Liver (tissue), 9 donors: ENCODE measurements around the gene IGF2R. TPM values are rescaled to one million over a fixed set of nuclear protein-coding genes. Genes with fewer than 3 reads are reported as not detected.

Experiments used
- DNase-seq: peaks from one replicate; pipeline ENCODE4 v3.0.0-alpha.2; 2017; ENCODE audit warnings: low spot score
- H3K27ac ChIP-seq, 2 donors: one replicate each; pipeline ENCODE4 v1.7.0; 2013; ENCODE audit warnings: inconsistent platforms in 2 of 2, low read length in 2 of 2, control low read depth in 1 of 2, low read depth in 1 of 2, mild to moderate bottlenecking in 1 of 2
- H3K27me3 ChIP-seq, 4 donors: one replicate each; pipeline versions ENCODE4 v1.6.1 to v1.7.0; 2013; ENCODE audit warnings: low read length in 3 of 4, inconsistent platforms in 1 of 4, mild to moderate bottlenecking in 1 of 4, moderate library complexity in 1 of 4; ENCODE audit not compliant: control insufficient read depth in 4 of 4, insufficient read depth in 4 of 4
- H3K36me3 ChIP-seq, 4 donors: one replicate each; pipeline versions ENCODE4 v1.6.1 to v1.7.0; 2013; ENCODE audit warnings: low read length in 3 of 4, mild to moderate bottlenecking in 3 of 4, low read depth in 1 of 4, moderate library complexity in 1 of 4; ENCODE audit not compliant: control insufficient read depth in 4 of 4, insufficient read depth in 3 of 4
- H3K4me1 ChIP-seq, 4 donors: one replicate each; pipeline versions ENCODE4 v1.6.1 to v1.7.0; 2013; ENCODE audit warnings: low read length in 3 of 4, mild to moderate bottlenecking in 3 of 4, moderate library complexity in 1 of 4; ENCODE audit not compliant: control insufficient read depth in 4 of 4, insufficient read depth in 4 of 4
- H3K4me3 ChIP-seq, 3 donors: one replicate each; pipeline versions ENCODE4 v1.6.1 to v1.7.0; 2013; ENCODE audit warnings: low read length in 3 of 3, control low read depth in 1 of 3, low read depth in 1 of 3, mild to moderate bottlenecking in 1 of 3
- H3K9ac ChIP-seq, 2 donors: one replicate each; pipeline ENCODE4 v1.7.0; 2013; ENCODE audit warnings: low read length in 2 of 2, mild to moderate bottlenecking in 2 of 2, moderate library complexity in 2 of 2, control low read depth in 1 of 2, low read depth in 1 of 2
- H3K9me3 ChIP-seq, 4 donors: one replicate each; pipeline versions ENCODE4 v1.6.1 to v1.7.0; 2013; ENCODE audit warnings: low read length in 3 of 4; ENCODE audit not compliant: control insufficient read depth in 4 of 4
- ATF3 ChIP-seq: IDR thresholded peaks from 2 replicates; pipeline ENCODE4 v1.6.1; 2016; ENCODE audit warnings: antibody characterized with exemption
- CTCF ChIP-seq: fragments of 150-350 bp; IDR thresholded peaks from 2 replicates; pipeline ENCODE4 v1.5.1; 2017; ENCODE audit warnings: improper control_type of control experiment, low read depth, low read length; ENCODE audit not compliant: missing input control
- EGR1 ChIP-seq, 2 donors: IDR thresholded peaks; 2 replicates each; pipeline ENCODE4 v1.6.1; 2016 to 2018; ENCODE audit warnings: antibody characterized with exemption in 2 of 2, low read depth in 2 of 2
- FOXA1 ChIP-seq: IDR thresholded peaks from 2 replicates; pipeline ENCODE4 v1.6.1; 2016; ENCODE audit warnings: antibody characterized with exemption
- FOXA2 ChIP-seq: IDR thresholded peaks from 2 replicates; pipeline ENCODE4 v1.6.1; 2016; ENCODE audit warnings: antibody characterized with exemption
- GABPA ChIP-seq, 2 donors: IDR thresholded peaks in 1 of 2; conservative IDR thresholded peaks in 1 of 2; 2 replicates each; pipeline ENCODE4 v1.6.1; 2016; ENCODE audit warnings: antibody characterized with exemption in 2 of 2, mild to moderate bottlenecking in 1 of 2, moderate library complexity in 1 of 2
- HNF4A ChIP-seq, 2 donors: conservative IDR thresholded peaks; 2 replicates each; pipeline ENCODE4 v1.6.1; 2016; ENCODE audit warnings: antibody characterized with exemption in 2 of 2, mild to moderate bottlenecking in 2 of 2
- HNF4G ChIP-seq: IDR thresholded peaks from 2 replicates; pipeline ENCODE4 v1.6.1; 2016; ENCODE audit warnings: antibody characterized with exemption
- JUND ChIP-seq, 2 donors: IDR thresholded peaks; 2 replicates each; pipeline ENCODE4 v1.6.1; 2016; ENCODE audit warnings: antibody characterized with exemption in 2 of 2
- NR2F2 ChIP-seq: IDR thresholded peaks from 2 replicates; pipeline ENCODE4 v1.6.1; 2016; ENCODE audit warnings: antibody characterized with exemption
- RAD21 ChIP-seq, 2 donors: IDR thresholded peaks; 2 replicates each; pipeline ENCODE4 v1.6.1; 2016; ENCODE audit warnings: antibody characterized with exemption in 2 of 2, mild to moderate bottlenecking in 2 of 2
- REST ChIP-seq: IDR thresholded peaks from 2 replicates; pipeline ENCODE4 v1.6.1; 2016; ENCODE audit warnings: antibody characterized with exemption, mild to moderate bottlenecking
- RXRA ChIP-seq, 2 donors: IDR thresholded peaks; 2 replicates each; pipeline ENCODE4 v1.6.1; 2017 to 2018; ENCODE audit warnings: antibody characterized with exemption in 2 of 2, mild to moderate bottlenecking in 1 of 2
- SP1 ChIP-seq: IDR thresholded peaks from 2 replicates; pipeline ENCODE4 v1.6.1; 2018; ENCODE audit warnings: antibody characterized with exemption, mild to moderate bottlenecking
- TAF1 ChIP-seq: conservative IDR thresholded peaks from 2 replicates; pipeline ENCODE4 v1.6.1; 2016; ENCODE audit warnings: antibody characterized with exemption, mild to moderate bottlenecking
- YY1 ChIP-seq: IDR thresholded peaks from 2 replicates; pipeline ENCODE4 v1.6.1; 2016; ENCODE audit warnings: antibody characterized with exemption, mild to moderate bottlenecking
- WGBS: extraction: QIAGEN DNeasy Blood & Tissue Kit; methylation state at CpG from one replicate; pipeline ENCODE4 v1.1.7; 2013; 5-methylcytosine and 5-hydroxymethylcytosine counted together
- polyA plus RNA-seq, 2 donors: library from polyadenylated mRNA; stranded (reverse) in 1 of 2; unstranded in 1 of 2; fragments of 200-250 nt in 1 of 2; fragments of >200 nt in 1 of 2; fragmentation: Nextera tagmentation in 1 of 2; extraction: Ambion mirVana in 1 of 2; gene quantifications; one replicate each; pipeline versions ENCODE4 v1.2.1 to v1.2.3, GENCODE V29; 2013 to 2015
- total RNA-seq, 2 donors: library from RNA; depleted of rRNA; stranded (reverse); fragments of >200 nt; gene quantifications; one replicate each; pipeline ENCODE4 v1.2.3, GENCODE V29; 2014
- TF ChIP-seq, protein P1 (sequence below): IDR thresholded peaks from 2 replicates; pipeline ENCODE4 v1.6.1; 2016; ENCODE audit warnings: antibody characterized with exemption
- TF ChIP-seq, protein P2 (sequence below): IDR thresholded peaks from 2 replicates; pipeline ENCODE4 v1.6.1; 2016; ENCODE audit warnings: antibody characterized with exemption
- donor health status: healthy.
- donor health status: healthy.
- donor health status: healthy.
- donor health status: healthy.
- donor health status: healthy.

IGF2R gene
- total and polyA plus RNA-seq, 4 donors, result 16.6 to 84.9 (median 45.7) TPM

GRCh38 chr6:159976686-159977254, 7.9 kb downstream of the IGF2R start:
- H3K9ac ChIP-seq, result no peak overlapping the region
- no peaks in the 10 kb centered on the region for H3K36me3 ChIP-seq
- 88% methylated on average over 7 of the region's 7 CpGs for WGBS
- no peak for DNase-seq
- H3K9me3 ChIP-seq, result no peaks in the 10 kb centered on the region
- peak overlapping the region in 1 of 2 donors; percentile 10 for H3K27ac ChIP-seq
- H3K27me3 ChIP-seq, result no peaks in the 10 kb centered on the region
- H3K4me1 ChIP-seq, result peaks cover 6 to 44% (median 21%) of the 10 kb centered on the region in 4 donors
- H3K4me3 ChIP-seq, result no peak overlapping the region
- TF ChIP-seq HNF4G (no peak), ATF3 (no peak), YY1 (no peak)

GRCh38 chr6:159977255-159977903, 8.5 kb downstream of the IGF2R start:
- H3K27ac ChIP-seq, result peak overlapping the region in 1 of 2 donors; percentile 10

More at GRCh38 chr6:159977255-159977903, 8.5 kb downstream of the IGF2R start:
- peaks cover 8 to 50% (median 23%) of the 10 kb centered on the region in 4 donors for H3K4me1 ChIP-seq
- H3K36me3 ChIP-seq, result no peaks in the 10 kb centered on the region
- H3K4me3 ChIP-seq, result no peak overlapping the region
- H3K27me3 ChIP-seq, result no peaks in the 10 kb centered on the region
- no peak overlapping the region for H3K9ac ChIP-seq
- no peak for DNase-seq
- TF ChIP-seq, protein P1, sequence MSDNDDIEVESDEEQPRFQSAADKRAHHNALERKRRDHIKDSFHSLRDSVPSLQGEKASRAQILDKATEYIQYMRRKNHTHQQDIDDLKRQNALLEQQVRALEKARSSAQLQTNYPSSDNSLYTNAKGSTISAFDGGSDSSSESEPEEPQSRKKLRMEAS, result no peak
- TF ChIP-seq EGR1 (IDR thresholded peaks at IDR 0.05; ENCODE audit: low read depth in 2 of 2), result no peak
- no peak for TF ChIP-seq SP1
- TF ChIP-seq ATF3, result no peak
- no peak for TF ChIP-seq FOXA1
- TF ChIP-seq, protein P2, sequence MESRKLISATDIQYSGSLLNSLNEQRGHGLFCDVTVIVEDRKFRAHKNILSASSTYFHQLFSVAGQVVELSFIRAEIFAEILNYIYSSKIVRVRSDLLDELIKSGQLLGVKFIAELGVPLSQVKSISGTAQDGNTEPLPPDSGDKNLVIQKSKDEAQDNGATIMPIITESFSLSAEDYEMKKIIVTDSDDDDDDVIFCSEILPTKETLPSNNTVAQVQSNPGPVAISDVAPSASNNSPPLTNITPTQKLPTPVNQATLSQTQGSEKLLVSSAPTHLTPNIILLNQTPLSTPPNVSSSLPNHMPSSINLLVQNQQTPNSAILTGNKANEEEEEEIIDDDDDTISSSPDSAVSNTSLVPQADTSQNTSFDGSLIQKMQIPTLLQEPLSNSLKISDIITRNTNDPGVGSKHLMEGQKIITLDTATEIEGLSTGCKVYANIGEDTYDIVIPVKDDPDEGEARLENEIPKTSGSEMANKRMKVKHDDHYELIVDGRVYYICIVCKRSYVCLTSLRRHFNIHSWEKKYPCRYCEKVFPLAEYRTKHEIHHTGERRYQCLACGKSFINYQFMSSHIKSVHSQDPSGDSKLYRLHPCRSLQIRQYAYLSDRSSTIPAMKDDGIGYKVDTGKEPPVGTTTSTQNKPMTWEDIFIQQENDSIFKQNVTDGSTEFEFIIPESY, result no peak
- no peak for TF ChIP-seq CTCF
- no peak for TF ChIP-seq FOXA2
- no peak for TF ChIP-seq HNF4A (conservative IDR thresholded peaks at IDR 0.05)
- TF ChIP-seq TAF1, result no peak
- no peak for TF ChIP-seq NR2F2
- TF ChIP-seq RAD21 (IDR thresholded peaks at IDR 0.05), result no peak
- TF ChIP-seq RXRA (IDR thresholded peaks at IDR 0.05), result no peak
- TF ChIP-seq HNF4G, result no peak
- TF ChIP-seq GABPA (IDR thresholded peaks at IDR 0.05 in 1 of 2, conservative IDR thresholded peaks at IDR 0.05 in 1 of 2), result no peak
- TF ChIP-seq REST, result no peak
- TF ChIP-seq JUND (IDR thresholded peaks at IDR 0.05), result no peak
- WGBS, result 74% methylated on average over 14 of the region's 14 CpGs
- no peaks in the 10 kb centered on the region for H3K9me3 ChIP-seq
